ENCODE data around the gene NACC2. TPM values are rescaled to one million over a fixed set of nuclear protein-coding genes. Genes with fewer than 3 reads are reported as not detected.

NACC2 gene
- total and polyA plus RNA-seq, 2 donors (not counting 1 experiment from before 2014, with no cell fraction given) = 0.34 to 1.9 TPM

GRCh38 chr9:136112541-136112940 lies 17.5 kb upstream of the NACC2 start:
- Histone ChIP-seq H3K4me2 (replicated peaks; ENCODE audit: low read depth, low read length, poor library complexity, severe bottlenecking) (no peak overlapping the region), H4K20me1 (ENCODE audit: control insufficient read depth, insufficient read depth, low read length, poor library complexity, severe bottlenecking) (peaks cover 8% of the 10 kb centered on the region), H3K9ac (ENCODE audit: low read length) (no peak overlapping the region), H3K9me3 (ENCODE audit: control extremely low read depth in 1 of 3, control insufficient read depth in 2 of 3, insufficient read depth in 1 of 3, low read length in 2 of 3) (no peaks in the 10 kb centered on the region), H3K79me2 (ENCODE audit: control insufficient read depth, insufficient read depth, low read length) (peaks cover 16% of the 10 kb centered on the region), H3K4me3 (ENCODE audit: control extremely low read depth in 1 of 5, extremely low read depth in 1 of 5, insufficient read depth in 1 of 5, low read depth in 2 of 5, low read length in 4 of 5) (no peak overlapping the region), H2AFZ (ENCODE audit: insufficient read depth, low read depth, low read length, poor library complexity, severe bottlenecking) (no peak overlapping the region), H3K36me3 (replicated peaks in 1 of 2; ENCODE audit: control extremely low read depth in 1 of 2, control insufficient read depth in 1 of 2, extremely low read depth in 1 of 2, insufficient read depth in 2 of 2, low read length in 1 of 2) (peaks cover 0 to 13% of the 10 kb centered on the region in 2 experiments), H3K4me1 (ENCODE audit: control insufficient read depth in 2 of 2, insufficient read depth in 2 of 2, low read length in 2 of 2) (peaks cover 21 to 32% of the 10 kb centered on the region in 2 donors), H3K27me3 (replicated peaks in 1 of 4; ENCODE audit: control extremely low read depth in 1 of 4, control insufficient read depth in 3 of 4, insufficient read depth in 4 of 4, low read length in 3 of 4) (peaks cover 0 to 3% (median 0%) of the 10 kb centered on the region in 4 experiments), H3K27ac (ENCODE audit: low read length in 2 of 2) (no peak overlapping the region)
- POLR2A ChIA-PET = no interaction called here
- Mint-ChIP-seq H3K27ac (no peak overlapping the region), H3K4me3 (no peak overlapping the region), H3K4me1 (peaks cover 22% of the 10 kb centered on the region), H3K27me3 (no peaks in the 10 kb centered on the region), H3K9me3 (ENCODE audit: insufficient read depth) (no peaks in the 10 kb centered on the region)
- 89% methylated on average over 11 of the region's 11 CpGs for WGBS (ENCODE audit: insufficient coverage)
- TF ChIP-seq EZH2 (IDR thresholded peaks at IDR 0.05; ENCODE audit: borderline replicate concordance, insufficient read depth, low read depth, low read length, poor library complexity, severe bottlenecking) (no peak), CTCF (IDR thresholded peaks at IDR 0.05) (no peak)
- DNase-seq = no peak
- intact Hi-C loops (cut with micrococcal nuclease) = no loop called here
- CTCF ChIA-PET = interaction anchor here (0.6 to 1.9 kb wide), 4 partner anchors 10 to 19 kb away, joined by 3 to 7 read pairs (median 4); partner anchors contain the start of gene NACC2
- no peak for ATAC-seq (ENCODE audit: low read depth)

GRCh38 chr9:136111910-136112309 lies 16.8 kb upstream of the NACC2 start:
- ATAC-seq (ENCODE audit: low read depth) (no peak), DNase-seq (no peak)
- Histone ChIP-seq H3K27me3 (replicated peaks in 1 of 4; ENCODE audit: control extremely low read depth in 1 of 4, control insufficient read depth in 3 of 4, insufficient read depth in 4 of 4, low read length in 3 of 4) (peaks cover 0 to 3% (median 0%) of the 10 kb centered on the region in 4 experiments), H3K27ac (ENCODE audit: low read length in 2 of 2) (no peak overlapping the region), H3K36me3 (replicated peaks in 1 of 2; ENCODE audit: control extremely low read depth in 1 of 2, control insufficient read depth in 1 of 2, extremely low read depth in 1 of 2, insufficient read depth in 2 of 2, low read length in 1 of 2) (peaks cover 0 to 13% of the 10 kb centered on the region in 2 experiments), H2AFZ (ENCODE audit: insufficient read depth, low read depth, low read length, poor library complexity, severe bottlenecking) (no peak overlapping the region), H3K4me3 (ENCODE audit: control extremely low read depth in 1 of 5, extremely low read depth in 1 of 5, insufficient read depth in 1 of 5, low read depth in 2 of 5, low read length in 4 of 5) (no peak overlapping the region), H3K4me1 (ENCODE audit: control insufficient read depth in 2 of 2, insufficient read depth in 2 of 2, low read length in 2 of 2) (peaks cover 21 to 32% of the 10 kb centered on the region in 2 donors), H3K4me2 (replicated peaks; ENCODE audit: low read depth, low read length, poor library complexity, severe bottlenecking) (no peak overlapping the region), H3K79me2 (ENCODE audit: control insufficient read depth, insufficient read depth, low read length) (peaks cover 10% of the 10 kb centered on the region), H3K9me3 (ENCODE audit: control extremely low read depth in 1 of 3, control insufficient read depth in 2 of 3, insufficient read depth in 1 of 3, low read length in 2 of 3) (no peaks in the 10 kb centered on the region), H4K20me1 (ENCODE audit: control insufficient read depth, insufficient read depth, low read length, poor library complexity, severe bottlenecking) (peaks cover 2% of the 10 kb centered on the region), H3K9ac (ENCODE audit: low read length) (no peak overlapping the region)
- ChIA-PET CTCF (interaction anchor here (1.2 to 1.9 kb wide), 3 partner anchors 11 to 20 kb away, joined by 4 to 7 read pairs (median 4); partner anchors contain the start of gene NACC2), POLR2A (no interaction called here)
- Mint-ChIP-seq H3K27ac (no peak overlapping the region), H3K9me3 (ENCODE audit: insufficient read depth) (no peaks in the 10 kb centered on the region), H3K27me3 (no peaks in the 10 kb centered on the region), H3K4me3 (no peak overlapping the region), H3K4me1 (peaks cover 28% of the 10 kb centered on the region)
- TF ChIP-seq CTCF (IDR thresholded peaks at IDR 0.05) = no peak
- TF ChIP-seq EZH2 (IDR thresholded peaks at IDR 0.05; ENCODE audit: borderline replicate concordance, insufficient read depth, low read depth, low read length, poor library complexity, severe bottlenecking) = no peak
- 94% methylated on average over 15 of the region's 16 CpGs for WGBS (ENCODE audit: insufficient coverage)
- intact Hi-C loops (cut with micrococcal nuclease) = no loop called here
